ENCODE measurements around the gene ALK.

GRCh38 chr2:29273685-29274611 lies 647.4 kb downstream of the ALK start:
- peak; percentile 77 for TF ChIP-seq GATA2 (IDR thresholded peaks at IDR 0.05; ENCODE audit: low read depth, low read length)
- TF ChIP-seq GATA3 (IDR thresholded peaks at IDR 0.05; ENCODE audit: low read depth, low read length) = no peak
